T-cell (primary cell): ENCODE results near the gene EEF1A2. TPM values are rescaled to one million over a fixed set of nuclear protein-coding genes. Genes with fewer than 3 reads are reported as not detected.

Experiments used
- ATAC-seq, 4 experiments: fragments of 200-7000 bp in 3 of 4; fragments of 150-1000 bp in 1 of 4; cut with Tn5 transposase; replicated peaks in 1 of 4; 1 replicate in 3 of 4; 2 replicates in 1 of 4; pipeline ENCODE4 v1.10.0; 2021; ENCODE audit warnings: moderate library complexity in 3 of 4, mild to moderate bottlenecking in 2 of 4, moderate number of reproducible peaks in 1 of 4
- CTCF ChIA-PET, 2 donors: fragments of 300-600 bp; sonication (Branson Sonifier 250); formaldehyde crosslinking; loops; one replicate each; lab custom pipeline; 2022; ENCODE audit warnings: antibody characterized with exemption in 2 of 2; lab: Charles Lee
- POLR2A ChIA-PET, 2 donors: fragments of 300-600 bp; sonication (Branson Sonifier 250); formaldehyde crosslinking; loops; one replicate each; lab custom pipeline; 2022; ENCODE audit warnings: antibody characterized with exemption in 2 of 2; lab: Charles Lee
- DNase-seq, 35 experiments: peaks; one replicate each; pipeline versions ENCODE4 v3.0.0 to v3.0.0-alpha.2; 2013 to 2023
- H3K27ac ChIP-seq: one replicate; pipeline ENCODE4 v1.5.1; 2013; ENCODE audit warnings: low read length
- H3K27me3 ChIP-seq, 2 experiments: replicated peaks in 1 of 2; 1 replicate in 1 of 2; 2 replicates in 1 of 2; pipeline versions ENCODE4 v1.6.1 to v1.7.0; 2013; ENCODE audit warnings: low read length in 1 of 2, mixed read lengths in 1 of 2; ENCODE audit not compliant: control insufficient read depth in 2 of 2, insufficient read depth in 2 of 2; ENCODE audit errors: extremely low read depth in 1 of 2
- H3K36me3 ChIP-seq, 2 donors: 1 replicate in 1 of 2; 2 replicates in 1 of 2; pipeline versions ENCODE4 v1.6.1 to v1.7.0; 2013; ENCODE audit warnings: low read length in 1 of 2; ENCODE audit not compliant: control insufficient read depth in 2 of 2, insufficient read depth in 1 of 2; ENCODE audit errors: extremely low read depth in 1 of 2
- H3K4me1 ChIP-seq, 2 experiments: 1 replicate in 1 of 2; 2 replicates in 1 of 2; pipeline versions ENCODE4 v1.6.1 to v1.7.0; 2013; ENCODE audit warnings: low read length in 2 of 2, mixed read lengths in 1 of 2; ENCODE audit not compliant: insufficient read depth in 2 of 2, control insufficient read depth in 1 of 2; ENCODE audit errors: extremely low read depth in 1 of 2
- H3K4me3 ChIP-seq, 2 donors: 1 replicate in 1 of 2; 2 replicates in 1 of 2; pipeline versions ENCODE4 v1.5.1 to v1.7.0; 2013; ENCODE audit warnings: mild to moderate bottlenecking in 2 of 2, low read length in 1 of 2, moderate library complexity in 1 of 2; ENCODE audit not compliant: control insufficient read depth in 1 of 2; ENCODE audit errors: extremely low read depth in 1 of 2
- H3K9me3 ChIP-seq: 2 replicates; pipeline ENCODE4 v1.7.0; 2013
- H3K27ac Mint-ChIP-seq, 2 donors: one replicate each; pipeline ENCODE4 v1.8.0; 2020 to 2021; ENCODE audit warnings: mild to moderate bottlenecking in 2 of 2, mixed read lengths in 2 of 2
- H3K27me3 Mint-ChIP-seq, 2 donors: one replicate each; pipeline ENCODE4 v1.8.0; 2021 to 2022; ENCODE audit warnings: mixed read lengths in 2 of 2
- H3K36me3 Mint-ChIP-seq: one replicate; pipeline ENCODE4 v1.8.0; 2021; ENCODE audit warnings: mixed read lengths
- H3K4me1 Mint-ChIP-seq, 3 donors: one replicate each; pipeline ENCODE4 v1.8.0; 2020 to 2022; ENCODE audit warnings: mixed read lengths in 3 of 3, mild to moderate bottlenecking in 1 of 3
- H3K4me3 Mint-ChIP-seq, 3 donors: one replicate each; pipeline ENCODE4 v1.8.0; 2020 to 2022; ENCODE audit warnings: mild to moderate bottlenecking in 3 of 3, mixed read lengths in 3 of 3, moderate library complexity in 3 of 3
- H3K9me3 Mint-ChIP-seq, 3 donors: one replicate each; pipeline ENCODE4 v1.8.0; 2020 to 2022; ENCODE audit warnings: mixed read lengths in 3 of 3
- WGBS: methylation state at CpG from one replicate; pipeline ENCODE4 v1.1.5; 2013; ENCODE audit warnings: missing lambda C conversion rate; ENCODE audit not compliant: insufficient coverage; 5-methylcytosine and 5-hydroxymethylcytosine counted together
- total RNA-seq, 35 experiments: library from RNA in 6 of 35; stranded (reverse) in 6 of 35; fragments of 120-200 nt in 1 of 35; gene quantifications; one replicate each; pipeline versions ENCODE4 v1.2.1 to v1.2.4 and lab custom pipeline; 2013 to 2026

Gene EEF1A2
- total RNA-seq, 5 donors from 2014 or later (not counting 1 experiment from before 2014, with no cell fraction given) = 0.50 to 3.1 (median 1.1) TPM

DNA sequence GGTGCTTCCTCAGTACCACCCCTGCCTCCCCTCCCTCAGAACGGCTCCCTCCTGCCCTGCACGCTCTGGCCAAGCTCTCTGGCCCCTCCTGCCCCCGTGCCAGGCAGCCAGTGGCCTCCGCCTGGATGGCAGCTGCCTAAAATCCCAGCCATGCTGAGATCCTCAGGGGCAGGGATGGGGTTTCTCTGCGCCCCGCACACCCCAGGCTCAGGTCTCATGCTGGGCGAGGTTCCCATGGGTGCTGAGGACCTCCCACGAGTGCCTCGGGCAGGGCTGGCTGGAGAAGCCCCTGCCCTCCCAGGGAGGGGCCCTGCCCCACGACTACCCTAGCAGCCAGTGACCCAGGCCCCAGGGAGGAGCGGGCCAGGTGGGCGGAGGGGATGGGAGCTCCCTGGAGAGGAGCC lies 35.5 kb upstream of the EEF1A2 start:
- Histone ChIP-seq H3K36me3 (no peaks in the 10 kb centered on the region), H3K4me1 (peaks cover 7 to 33% of the 10 kb centered on the region in 2 experiments), H3K27ac (no peak overlapping the region), H3K27me3 (peaks cover 0 to 8% of the 10 kb centered on the region in 2 experiments), H3K4me3 (no peak overlapping the region), H3K9me3 (no peaks in the 10 kb centered on the region)
- CTCF ChIA-PET = interaction anchor here in 1 of 2 donors (0.5 kb wide), 1 partner anchor 336 kb away, joined by 13 read pairs; no protein-coding TSS in a partner anchor
- Mint-ChIP-seq H3K4me3 (no peak overlapping the region), H3K27me3 (no peaks in the 10 kb centered on the region), H3K36me3 (no peaks in the 10 kb centered on the region), H3K9me3 (no peaks in the 10 kb centered on the region), H3K4me1 (peaks cover 7 to 14% (median 8%) of the 10 kb centered on the region in 3 donors), H3K27ac (no peak overlapping the region)
- 65% methylated on average over 9 of the region's 12 CpGs for WGBS
- ATAC-seq (no peak), DNase-seq (peak in 1 of 35 experiments; percentile 2)
- POLR2A ChIA-PET = no interaction called here

DNA sequence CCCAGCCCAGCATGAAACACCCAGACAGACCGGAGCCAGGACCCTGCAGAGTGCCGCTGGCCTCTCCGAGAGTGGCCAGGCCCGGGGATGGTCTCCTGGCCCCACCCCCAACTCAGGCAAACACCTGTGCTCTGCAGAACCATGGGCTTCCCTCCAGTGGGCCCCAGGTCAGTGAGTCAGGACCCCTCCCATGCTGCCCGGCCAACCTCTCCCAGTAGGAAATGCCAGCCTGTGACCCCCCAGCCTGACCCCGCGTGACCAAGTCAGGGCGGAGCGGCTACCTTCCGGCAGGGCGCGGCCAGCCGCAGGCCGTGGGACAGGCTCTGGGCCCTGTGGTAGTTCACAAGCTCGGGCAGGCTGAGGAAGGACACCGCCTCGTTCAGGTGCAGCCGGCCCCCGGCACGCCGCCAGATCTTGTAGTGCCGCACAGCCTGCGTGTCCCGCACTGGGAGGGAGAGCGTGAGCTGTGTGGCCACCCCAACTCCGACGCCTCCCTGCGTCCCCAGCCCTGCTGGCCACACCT lies 35.0 kb upstream of the EEF1A2 start:
- Histone ChIP-seq H3K36me3 (no peaks in the 10 kb centered on the region), H3K27me3 (peaks cover 0 to 5% of the 10 kb centered on the region in 2 experiments), H3K9me3 (no peaks in the 10 kb centered on the region), H3K4me3 (no peak overlapping the region), H3K4me1 (peaks cover 7 to 28% of the 10 kb centered on the region in 2 experiments), H3K27ac (no peak overlapping the region)
- Mint-ChIP-seq H3K9me3 (no peaks in the 10 kb centered on the region), H3K27me3 (no peaks in the 10 kb centered on the region), H3K4me1 (peaks cover 7 to 14% (median 8%) of the 10 kb centered on the region in 3 donors), H3K36me3 (no peaks in the 10 kb centered on the region), H3K4me3 (no peak overlapping the region), H3K27ac (no peak overlapping the region)
- ATAC-seq = no peak
- peak in 1 of 35 experiments; percentile 2 for DNase-seq
- CTCF ChIA-PET = interaction anchor here in 1 of 2 donors (0.5 kb wide), 1 partner anchor 336 kb away, joined by 13 read pairs; no protein-coding TSS in a partner anchor
- POLR2A ChIA-PET = no interaction called here
- 92% methylated on average over 28 of the region's 28 CpGs for WGBS

DNA sequence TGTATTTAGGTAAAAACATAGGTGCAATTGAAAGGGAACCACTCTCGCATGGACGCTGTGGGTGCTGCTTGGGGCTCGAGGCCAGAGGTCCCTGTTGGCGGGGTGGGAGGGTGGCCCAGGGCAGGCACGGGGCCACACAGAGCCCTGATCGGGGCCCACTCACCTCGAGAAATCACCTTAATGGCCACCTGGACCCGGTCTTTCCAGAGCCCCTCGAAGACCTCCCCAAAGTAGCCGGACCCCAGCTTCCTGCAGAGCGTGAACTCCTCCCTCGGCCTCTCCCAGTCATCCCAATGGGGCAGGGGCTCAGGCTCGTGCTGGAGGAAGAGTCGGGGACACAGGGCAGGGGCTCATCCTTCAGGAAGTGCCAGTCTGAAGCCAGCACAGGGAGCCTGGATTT lies 34.5 kb upstream of the EEF1A2 start:
- Histone ChIP-seq H3K4me1 (peaks cover 4 to 23% of the 10 kb centered on the region in 2 experiments), H3K4me3 (no peak overlapping the region), H3K36me3 (no peaks in the 10 kb centered on the region), H3K27me3 (peaks cover 0 to 7% of the 10 kb centered on the region in 2 experiments), H3K27ac (no peak overlapping the region), H3K9me3 (no peaks in the 10 kb centered on the region)
- ChIA-PET POLR2A (no interaction called here), CTCF (no interaction called here)
- DNase-seq (no peak), ATAC-seq (no peak)
- WGBS = 86% methylated on average over 14 of the region's 14 CpGs
- Mint-ChIP-seq H3K4me3 (no peak overlapping the region), H3K9me3 (no peaks in the 10 kb centered on the region), H3K36me3 (no peaks in the 10 kb centered on the region), H3K4me1 (peaks cover 7 to 17% (median 8%) of the 10 kb centered on the region in 3 donors), H3K27me3 (no peaks in the 10 kb centered on the region), H3K27ac (no peak overlapping the region)

DNA sequence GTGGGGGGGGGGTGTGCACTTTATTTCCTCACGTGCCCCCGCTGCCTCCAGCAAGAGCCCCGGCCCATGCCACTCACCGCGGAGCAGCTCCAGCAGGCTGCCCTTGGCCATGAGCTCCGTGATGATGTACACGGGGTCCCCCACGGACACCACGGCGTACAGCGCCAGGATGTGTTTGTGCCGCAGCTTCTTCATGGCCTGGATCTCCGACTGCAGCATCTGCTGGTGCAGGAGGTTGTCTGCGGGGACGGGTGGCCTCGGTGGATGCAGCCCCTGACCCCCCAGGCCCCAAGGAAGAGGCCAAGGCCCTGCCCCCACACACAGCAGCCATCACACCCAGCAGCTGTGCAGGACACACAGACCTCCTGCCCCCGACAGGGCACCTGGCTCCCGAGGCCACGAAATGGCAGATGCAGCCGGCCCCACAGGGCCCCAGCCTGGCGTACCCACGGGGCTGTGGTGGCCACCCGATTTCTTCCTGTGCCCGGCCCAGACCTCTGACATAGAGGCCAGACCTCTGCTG lies 33.6 kb upstream of the EEF1A2 start:
- Mint-ChIP-seq H3K4me1 (peaks cover under 1 to 13% (median 4%) of the 10 kb centered on the region in 3 donors), H3K36me3 (no peaks in the 10 kb centered on the region), H3K27ac (no peak overlapping the region), H3K27me3 (no peaks in the 10 kb centered on the region), H3K9me3 (no peaks in the 10 kb centered on the region), H3K4me3 (no peak overlapping the region)
- ATAC-seq (no peak), DNase-seq (no peak)
- ChIA-PET POLR2A (no interaction called here), CTCF (no interaction called here)
- Histone ChIP-seq H3K27me3 (peaks cover 0 to 7% of the 10 kb centered on the region in 2 experiments), H3K27ac (no peak overlapping the region), H3K36me3 (no peaks in the 10 kb centered on the region), H3K9me3 (no peaks in the 10 kb centered on the region), H3K4me1 (peaks cover 2 to 14% of the 10 kb centered on the region in 2 experiments), H3K4me3 (no peak overlapping the region)
- whole genome bisulfite sequencing = 78% methylated on average over 23 of the region's 24 CpGs

DNA sequence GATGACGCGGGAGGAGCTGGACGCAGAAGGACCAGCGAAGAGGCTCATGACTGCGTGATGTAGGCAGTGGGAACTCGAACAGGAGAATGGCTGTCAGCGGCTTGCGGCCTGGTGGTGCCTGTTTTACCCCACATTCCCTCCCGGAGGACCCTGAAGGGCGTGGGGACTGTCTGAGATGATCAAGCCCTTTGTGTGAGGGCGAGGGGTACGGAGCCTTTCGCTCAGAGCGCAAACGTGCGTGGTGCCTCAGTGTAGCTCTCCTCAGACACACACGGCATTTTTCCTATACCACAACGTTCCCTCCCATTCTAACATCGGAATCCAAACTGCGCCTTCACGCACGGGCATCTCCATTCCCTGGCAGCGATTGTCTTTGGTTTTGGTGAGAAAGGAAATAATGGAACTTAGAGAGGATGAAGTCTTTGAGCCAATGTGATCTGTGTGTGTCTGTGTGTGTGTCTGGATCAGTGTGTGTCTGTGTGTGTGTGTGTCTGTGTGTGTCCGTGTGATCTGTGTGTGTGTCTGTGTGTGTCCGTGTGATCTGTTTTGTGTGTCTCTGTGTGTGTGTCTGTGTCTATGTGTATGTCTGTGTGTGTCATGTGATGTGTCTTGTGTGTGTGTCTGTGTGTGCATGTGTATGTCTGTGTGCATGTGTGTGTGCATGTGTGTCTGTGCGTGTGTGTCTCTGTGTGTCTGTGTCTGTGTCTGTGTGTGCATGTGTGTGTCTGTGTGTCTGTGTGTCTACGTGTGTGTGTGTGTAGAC lies 33.0 kb upstream of the EEF1A2 start:
- CTCF ChIA-PET = interaction anchor here (0.6 to 1.1 kb wide), 2 partner anchors 38 to 335 kb away, joined by 3 read pairs; no protein-coding TSS in a partner anchor

DNA sequence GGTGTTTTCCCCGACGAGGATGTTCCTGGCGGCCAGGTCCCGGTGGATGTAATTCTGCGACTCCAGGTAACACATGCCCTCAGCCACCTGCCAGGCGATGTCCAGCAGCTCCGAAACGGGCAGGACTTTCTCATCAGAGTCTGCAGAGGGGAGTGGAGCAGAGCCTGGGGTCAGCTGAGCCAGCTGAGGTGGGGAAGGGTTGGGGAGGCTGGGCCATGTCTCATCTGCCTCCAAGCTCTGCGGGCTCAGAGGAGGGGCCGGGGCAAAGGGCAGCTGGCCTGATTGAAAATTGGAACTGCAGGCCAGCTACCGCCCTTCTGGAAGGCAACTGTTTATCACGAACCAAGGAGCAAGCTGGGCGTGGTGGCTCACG lies 31.9 kb upstream of the EEF1A2 start:
- CTCF ChIA-PET = interaction anchor here in 1 of 2 donors (1.1 kb wide), 1 partner anchor 37 kb away, joined by 3 read pairs; no protein-coding TSS in a partner anchor
- Mint-ChIP-seq H3K4me3 (no peak overlapping the region), H3K36me3 (no peaks in the 10 kb centered on the region), H3K4me1 (peaks cover 0 to 9% (median 0%) of the 10 kb centered on the region in 3 donors), H3K27ac (no peak overlapping the region), H3K9me3 (no peaks in the 10 kb centered on the region), H3K27me3 (no peaks in the 10 kb centered on the region)
- POLR2A ChIA-PET = interaction anchor here in 1 of 2 donors (0.6 to 1.5 kb wide), 2 partner anchors 8 to 22 kb away, joined by 3 to 4 read pairs; no protein-coding TSS in a partner anchor
- H3K27ac ChIP-seq = no peak overlapping the region
- H3K9me3 ChIP-seq = no peaks in the 10 kb centered on the region
- H3K36me3 ChIP-seq = no peaks in the 10 kb centered on the region
- WGBS = 83% methylated on average over 8 of the region's 14 CpGs
- no peak for ATAC-seq
- peak in 1 of 35 experiments; percentile 2 for DNase-seq
- H3K4me1 ChIP-seq = no peaks in the 10 kb centered on the region
- H3K27me3 ChIP-seq = peaks cover 0 to 7% of the 10 kb centered on the region in 2 experiments
- no peak overlapping the region for H3K4me3 ChIP-seq

More for the DNA sequence above, 33.0 kb upstream of the EEF1A2 start:
- H3K27me3 ChIP-seq = peaks cover 0 to 7% of the 10 kb centered on the region in 2 experiments
- DNase-seq (no peak), ATAC-seq (no peak)
- Mint-ChIP-seq H3K27me3 (no peaks in the 10 kb centered on the region), H3K4me3 (no peak overlapping the region), H3K4me1 (peaks cover 0 to 12% (median under 1%) of the 10 kb centered on the region in 3 donors), H3K36me3 (no peaks in the 10 kb centered on the region), H3K27ac (no peak overlapping the region), H3K9me3 (no peaks in the 10 kb centered on the region)
- no peak overlapping the region for H3K27ac ChIP-seq
- 89% methylated on average over 20 of the region's 27 CpGs for WGBS
- no peak overlapping the region for H3K4me3 ChIP-seq
- no peaks in the 10 kb centered on the region for H3K9me3 ChIP-seq
- no peaks in the 10 kb centered on the region for H3K36me3 ChIP-seq
- POLR2A ChIA-PET = interaction anchor here in 1 of 2 donors (1.5 kb wide), 1 partner anchor 21 kb away, joined by 3 read pairs; no protein-coding TSS in a partner anchor
- peaks cover 0 to 8% of the 10 kb centered on the region in 2 experiments for H3K4me1 ChIP-seq
